Small intestine (tissue), 7 donors: ENCODE data around the gene SPIRE2. TPM values are rescaled to one million over a fixed set of nuclear protein-coding genes. Genes with fewer than 3 reads are reported as not detected.
"Not testable (repeated sequence)": the region's sequence is repeated elsewhere in the genome, so short reads cannot be mapped to it uniquely, and the experiment has no call there.

Experiments used
- DNase-seq, 2 donors: peaks; one replicate each; pipeline versions ENCODE4 v3.0.0 to v3.0.0-alpha.2; 2013
- FAIRE-seq: peaks from 2 replicates; lab custom pipeline; 2012; peaks lifted over from hg19 to GRCh38; lab: Jason Lieb, UNC
- H3K27ac ChIP-seq, 3 donors: one replicate each; pipeline ENCODE4 v1.5.1; 2013; ENCODE audit warnings: low read length in 2 of 3, mild to moderate bottlenecking in 2 of 3, control low read depth in 1 of 3, inconsistent platforms in 1 of 3, low read depth in 1 of 3, moderate library complexity in 1 of 3
- H3K27me3 ChIP-seq, 3 donors: one replicate each; pipeline ENCODE4 v1.6.1; 2013; ENCODE audit warnings: low read length in 3 of 3, inconsistent platforms in 1 of 3; ENCODE audit not compliant: control insufficient read depth in 3 of 3, insufficient read depth in 3 of 3
- H3K36me3 ChIP-seq, 3 donors: one replicate each; pipeline ENCODE4 v1.6.1; 2013; ENCODE audit warnings: low read length in 3 of 3, inconsistent platforms in 1 of 3, low read depth in 1 of 3, mild to moderate bottlenecking in 1 of 3, moderate library complexity in 1 of 3; ENCODE audit not compliant: control insufficient read depth in 3 of 3, insufficient read depth in 2 of 3
- H3K4me1 ChIP-seq, 3 donors: one replicate each; pipeline ENCODE4 v1.6.1; 2013; ENCODE audit warnings: low read length in 2 of 3, inconsistent platforms in 1 of 3, low read depth in 1 of 3, mild to moderate bottlenecking in 1 of 3, moderate library complexity in 1 of 3; ENCODE audit not compliant: control insufficient read depth in 3 of 3, insufficient read depth in 2 of 3
- H3K4me3 ChIP-seq, 3 donors: one replicate each; pipeline ENCODE4 v1.5.1; 2013; ENCODE audit warnings: low read length in 3 of 3, control low read depth in 1 of 3, inconsistent platforms in 1 of 3, low read depth in 1 of 3, mild to moderate bottlenecking in 1 of 3, moderate library complexity in 1 of 3
- H3K9me3 ChIP-seq, 2 donors: one replicate each; pipeline ENCODE4 v1.6.1; 2013; ENCODE audit warnings: low read depth in 1 of 2, low read length in 1 of 2; ENCODE audit not compliant: control insufficient read depth in 2 of 2, insufficient read depth in 1 of 2
- WGBS, 3 donors: extraction: QIAGEN DNeasy Blood & Tissue Kit; methylation state at CpG; one replicate each; pipeline ENCODE4 v1.1.7; 2013; 5-methylcytosine and 5-hydroxymethylcytosine counted together
- polyA plus RNA-seq, 4 donors: library from polyadenylated mRNA; stranded (reverse) in 3 of 4; unstranded in 1 of 4; fragments of 200-250 nt in 3 of 4; fragments of 120-200 nt in 1 of 4; gene quantifications; one replicate each; pipeline versions ENCODE4 v1.2.1 to v1.2.3, GENCODE V29; 2013
- donor health status: healthy with polysubstance abuse.
- donor health status: control.
- donor health status: control.
- donor health status: Bipolar disorder and iron deficiency.
- donor health status: healthy.

Gene SPIRE2
- polyA plus RNA-seq, 4 donors: 19.6 to 61.5 (median 44.9) TPM

DNA sequence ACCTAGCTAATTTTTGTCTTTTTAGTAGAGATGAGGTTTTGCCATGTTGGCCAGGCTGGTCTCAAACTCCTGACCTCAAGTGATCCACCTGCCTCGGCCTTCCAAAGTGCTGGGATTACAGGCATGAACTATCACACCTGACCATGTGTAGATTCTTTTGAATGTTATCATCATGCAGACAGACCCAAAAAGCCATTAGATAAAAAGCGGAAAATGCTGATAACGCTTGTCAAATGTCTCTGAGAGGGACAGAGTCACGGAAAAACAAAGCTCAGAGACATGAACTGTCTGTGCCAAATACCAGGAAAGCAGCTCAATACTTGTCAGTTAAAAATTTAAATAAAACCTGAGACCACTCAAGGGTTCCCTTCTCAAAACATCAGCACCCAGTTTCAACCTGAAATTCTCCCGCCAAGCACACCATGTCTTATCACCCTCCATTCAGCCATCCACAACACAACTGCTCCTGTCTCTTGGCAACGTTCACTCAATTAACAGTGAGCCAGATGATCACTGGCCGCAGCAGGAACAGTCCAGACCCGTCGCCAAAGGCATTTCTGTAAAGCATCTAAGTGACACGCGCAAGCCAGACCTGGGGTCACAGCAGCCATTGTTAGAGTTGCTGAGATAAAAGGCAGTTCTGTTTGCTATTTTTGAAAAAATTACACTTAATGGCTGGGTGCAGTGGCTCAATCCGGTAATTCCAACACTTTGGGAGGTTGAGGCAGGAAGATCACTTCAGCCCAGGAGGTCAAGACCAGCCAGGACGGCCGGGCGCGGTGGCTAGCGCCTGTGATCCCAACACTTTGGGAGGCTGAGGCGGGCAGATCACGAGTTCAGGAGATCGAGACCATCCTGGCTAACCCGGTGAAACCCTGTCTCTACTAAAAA is 41.6 kb upstream of the SPIRE2 start:
- Histone ChIP-seq H3K9me3 (no peaks in the 10 kb centered on the region), H3K4me1 (no peaks in the 10 kb centered on the region), H3K4me3 (no peak overlapping the region), H3K36me3 (peaks cover 0 to 80% (median 5%) of the 10 kb centered on the region in 3 donors), H3K27ac (no peak overlapping the region), H3K27me3 (no peaks in the 10 kb centered on the region)
- no peak for FAIRE-seq
- DNase-seq: no peak
- 94 to 96% (median 95%) methylated on average over 21 of the region's 21 CpGs for WGBS, 3 donors

GRCh38 chr16:89787365-89787805 is 40.9 kb upstream of the SPIRE2 start:
- peaks cover 0 to 86% (median 5%) of the 10 kb centered on the region in 3 donors for H3K36me3 ChIP-seq
- H3K27ac ChIP-seq: no peak overlapping the region
- DNase-seq (no peak), FAIRE-seq (no peak)
- no peak overlapping the region for H3K4me3 ChIP-seq
- WGBS, 3 donors: 89 to 94% (median 93%) methylated on average over 9 of the region's 9 CpGs
- no peaks in the 10 kb centered on the region for H3K9me3 ChIP-seq
- no peaks in the 10 kb centered on the region for H3K4me1 ChIP-seq
- H3K27me3 ChIP-seq: no peaks in the 10 kb centered on the region

DNA sequence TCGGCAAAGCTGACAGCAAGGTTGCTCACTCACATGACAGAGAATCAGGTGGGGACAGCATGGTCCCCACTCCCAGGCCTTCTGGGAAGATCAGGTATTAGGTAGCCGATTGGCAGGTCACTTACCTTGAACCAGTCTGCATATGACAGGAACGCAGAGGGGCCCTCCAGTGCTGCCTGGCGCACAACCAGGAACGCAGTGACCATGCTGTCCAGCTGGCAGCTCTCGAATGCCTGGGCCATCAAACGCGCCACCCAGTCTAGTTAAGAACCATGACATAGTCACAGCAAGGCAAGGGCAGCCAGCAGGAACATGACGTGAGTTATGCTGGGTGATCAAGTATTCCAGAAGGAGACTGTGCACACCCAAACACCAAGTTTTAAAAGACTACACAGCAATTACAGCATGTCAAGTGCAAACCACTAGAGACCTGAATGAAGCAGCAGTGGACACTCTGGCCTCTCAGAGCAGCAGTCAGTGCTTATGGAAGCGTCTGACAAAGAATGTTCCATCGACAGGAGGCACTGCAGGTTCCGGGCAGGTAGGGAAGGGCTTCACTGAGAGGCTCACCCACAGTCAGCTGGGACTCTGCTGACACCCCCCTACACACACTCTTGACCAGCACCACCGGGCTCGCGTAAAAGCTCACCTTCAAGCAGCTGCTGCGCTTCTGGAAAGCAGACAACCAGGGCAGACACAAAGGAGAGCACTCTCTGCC is 36.8 kb upstream of the SPIRE2 start:
- H3K27ac ChIP-seq: no peak overlapping the region
- WGBS, 3 donors: 96 to 99% (median 97%) methylated on average over 16 of the region's 16 CpGs
- H3K4me3 ChIP-seq: no peak overlapping the region
- H3K27me3 ChIP-seq: no peaks in the 10 kb centered on the region
- H3K4me1 ChIP-seq: no peaks in the 10 kb centered on the region
- no peaks in the 10 kb centered on the region for H3K9me3 ChIP-seq
- DNase-seq (no peak), FAIRE-seq (no peak)
- peaks cover 0 to 75% (median 2%) of the 10 kb centered on the region in 3 donors for H3K36me3 ChIP-seq

DNA sequence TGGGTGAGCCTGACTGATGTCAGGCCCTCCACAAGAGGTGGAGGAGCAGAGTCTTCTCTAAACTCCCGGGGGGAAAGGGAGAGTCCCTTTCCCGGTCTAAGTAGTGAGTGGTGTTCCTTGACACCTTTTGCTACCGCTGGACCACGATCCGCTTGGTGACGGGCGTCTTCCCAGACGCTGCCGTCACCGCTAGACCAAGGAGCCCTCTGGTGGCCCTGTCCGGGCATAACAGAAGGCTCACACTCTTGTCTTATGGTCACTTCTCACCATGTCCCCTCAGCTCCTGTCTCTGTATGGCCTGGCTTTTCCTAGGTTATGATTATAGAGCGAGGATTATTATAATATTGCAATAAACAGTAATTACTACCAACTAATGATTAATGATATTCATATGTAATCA is 35.2 kb upstream of the SPIRE2 start:
- H3K4me3 ChIP-seq, H3K4me1 ChIP-seq, FAIRE-seq, H3K27ac ChIP-seq, H3K9me3 ChIP-seq, H3K27me3 ChIP-seq: not testable (repeated sequence)
- 32 to 42% (median 34%) methylated on average over 12 of the region's 12 CpGs for WGBS, 3 donors
- peaks cover 0 to 77% (median 2%) of the 10 kb centered on the region in 3 donors for H3K36me3 ChIP-seq
- peak; percentile 24 to 38 for DNase-seq

DNA sequence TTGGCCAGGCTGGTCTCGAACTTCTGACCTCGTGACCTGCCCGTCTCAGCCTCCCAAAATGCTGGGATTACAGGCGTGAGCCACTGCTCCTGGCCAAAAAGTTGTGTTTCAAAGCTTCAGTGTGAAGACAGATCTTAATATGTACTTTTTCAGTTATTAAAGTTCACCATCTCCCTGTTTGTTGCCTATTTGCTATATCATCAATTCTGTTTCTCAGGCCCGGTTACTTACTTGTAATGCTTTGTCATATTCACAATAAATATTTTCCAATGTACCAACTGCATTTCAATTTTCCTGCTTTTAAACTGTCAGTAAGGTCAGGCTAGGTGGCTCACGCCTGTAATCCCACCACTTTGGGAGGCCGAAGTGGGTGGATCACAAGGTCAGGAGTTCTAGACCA is 34.3 kb upstream of the SPIRE2 start:
- no peaks in the 10 kb centered on the region for H3K9me3 ChIP-seq
- WGBS, 3 donors: 94 to 97% (median 97%) methylated on average over 7 of the region's 7 CpGs
- no peak for DNase-seq
- no peak for FAIRE-seq
- H3K27me3 ChIP-seq: no peaks in the 10 kb centered on the region
- no peaks in the 10 kb centered on the region for H3K4me1 ChIP-seq
- no peak overlapping the region for H3K27ac ChIP-seq
- H3K4me3 ChIP-seq: no peak overlapping the region
- H3K36me3 ChIP-seq: peaks cover 0 to 78% (median 2%) of the 10 kb centered on the region in 3 donors

DNA sequence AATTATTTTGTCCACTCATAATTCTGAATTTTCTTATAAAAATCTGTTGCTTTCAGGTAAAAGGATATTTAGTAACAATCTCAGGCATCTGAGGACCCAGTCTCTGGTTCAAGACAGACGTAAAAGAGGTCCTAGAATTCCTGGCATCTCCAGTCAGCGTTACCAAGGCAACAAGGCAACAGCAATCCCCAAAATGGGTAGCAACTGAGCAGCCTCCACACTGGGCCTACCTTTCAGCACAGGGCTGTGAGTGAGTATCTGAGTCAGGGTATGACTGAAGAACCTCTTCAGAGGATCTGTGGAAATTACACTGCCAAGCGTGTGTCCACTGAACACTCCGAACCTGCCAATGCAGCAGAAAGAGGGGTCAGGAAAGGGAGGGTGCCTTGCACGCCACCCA is 32.6 kb upstream of the SPIRE2 start:
- no peak overlapping the region for H3K4me3 ChIP-seq
- no peaks in the 10 kb centered on the region for H3K9me3 ChIP-seq
- H3K36me3 ChIP-seq: peaks cover 0 to 65% (median 0%) of the 10 kb centered on the region in 3 donors
- FAIRE-seq (no peak), DNase-seq (no peak)
- no peaks in the 10 kb centered on the region for H3K4me1 ChIP-seq
- H3K27me3 ChIP-seq: no peaks in the 10 kb centered on the region
- 85 to 96% (median 90%) methylated on average over 5 of the region's 5 CpGs for WGBS, 3 donors
- no peak overlapping the region for H3K27ac ChIP-seq

- Histone ChIP-seq H3K4me1 (no peaks in the 10 kb centered on the region), H3K9me3 (no peaks in the 10 kb centered on the region), H3K4me3 (no peak overlapping the region), H3K27ac (no peak overlapping the region), H3K27me3 (no peaks in the 10 kb centered on the region), H3K36me3 (peaks cover 0 to 61% (median 0%) of the 10 kb centered on the region in 3 donors)
- DNase-seq (no peak), FAIRE-seq (no peak)
- 80 to 88% (median 80%) methylated on average over 17 to 18 of the region's 18 CpGs for WGBS, 3 donors
Measured at GRCh38 chr16:89796104-89796503, 32.2 kb upstream of the SPIRE2 start.

GRCh38 chr16:89798126-89798525 is 30.1 kb upstream of the SPIRE2 start:
- no peak for FAIRE-seq
- Histone ChIP-seq H3K9me3 (no peaks in the 10 kb centered on the region), H3K27ac (no peak overlapping the region), H3K27me3 (no peaks in the 10 kb centered on the region), H3K4me1 (no peaks in the 10 kb centered on the region), H3K4me3 (no peak overlapping the region), H3K36me3 (peaks cover 0 to 48% (median 0%) of the 10 kb centered on the region in 3 donors)
- DNase-seq: no peak
- 93 to 96% (median 94%) methylated on average over 5 of the region's 5 CpGs for WGBS, 3 donors
